HG03378 (cell line): ENCODE data around the gene OR12D2.
"Not testable (repeated sequence)": the region's sequence is repeated elsewhere in the genome, so short reads cannot be mapped to it uniquely, and the experiment has no call there.

Experiments used
- ATAC-seq: cut with Tn5 transposase; IDR thresholded peaks from one replicate; pipeline ENCODE4 v1.9.1; 2021; ENCODE audit warnings: mild to moderate bottlenecking, moderate library complexity; ENCODE audit not compliant: unreplicated experiment

The OR12D2 gene

GRCh38 chr6:29395331-29395730 lies at the start of gene OR12D2:
Gene OR12D2 (plus strand): TSS chr6:29395631. CDS start chr6:29396700, 1,069 bp downstream.
- ATAC-seq = no peak

DNA sequence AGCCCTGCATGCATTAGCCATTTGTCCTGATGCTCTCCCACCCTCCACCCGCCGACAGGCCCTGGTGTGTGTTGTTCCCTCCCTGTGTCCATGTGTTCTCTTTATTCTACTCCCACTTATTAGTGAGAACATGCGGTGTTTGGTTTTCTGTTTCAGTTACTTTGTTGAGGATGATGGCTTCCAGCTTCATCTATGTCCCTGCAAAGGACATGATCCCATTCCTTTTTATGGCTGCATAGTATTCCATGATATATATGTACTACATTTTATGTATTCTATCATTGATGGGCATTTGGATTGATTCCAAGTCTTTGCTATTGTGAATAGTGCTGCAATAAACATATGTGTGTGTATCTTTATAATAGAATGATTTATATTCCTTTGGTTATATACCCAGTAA lies 46.1 kb upstream of the OR12D2 start:
- ATAC-seq = not testable (repeated sequence)

- no peak for ATAC-seq
Observed at GRCh38 chr6:29354980-29355379, 40.5 kb upstream of the OR12D2 start.

DNA sequence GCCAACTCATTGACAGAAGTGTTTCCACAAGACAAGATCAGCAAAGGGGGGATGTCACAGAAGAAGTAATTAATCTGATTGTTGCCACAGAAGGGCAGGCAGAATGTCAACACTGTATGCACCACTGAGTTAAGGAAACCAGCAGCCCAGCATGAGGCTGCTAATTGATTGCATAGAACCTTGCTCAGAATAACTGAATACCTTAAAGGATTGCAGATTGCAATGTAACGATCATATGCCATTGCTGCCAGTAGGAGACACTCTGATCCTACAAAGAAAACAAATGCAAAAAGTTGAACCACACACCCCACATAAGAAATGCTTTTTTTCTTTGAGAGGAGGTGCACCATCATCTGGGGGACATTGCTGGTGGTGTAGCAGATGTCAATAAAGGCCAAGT lies 39.8 kb upstream of the OR12D2 start:
- no peak for ATAC-seq

DNA sequence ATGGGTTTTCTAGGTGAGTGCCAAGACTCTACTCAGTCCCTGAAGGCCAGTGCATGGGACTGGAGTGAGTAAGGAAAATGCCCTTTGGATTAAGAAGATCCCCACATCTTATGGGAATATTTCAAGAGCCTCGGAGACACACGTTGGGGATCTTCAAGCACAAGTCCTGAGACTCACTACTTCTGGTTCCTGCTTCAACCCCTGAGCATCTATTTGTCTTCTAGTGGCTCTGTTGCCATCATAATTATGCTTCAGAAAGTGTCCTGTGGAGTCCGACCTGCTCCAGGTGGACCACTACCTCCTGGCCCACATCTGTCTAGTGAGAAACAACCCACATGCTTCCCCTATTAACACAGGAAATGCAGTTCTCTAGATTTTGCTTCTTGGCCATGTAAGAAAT lies 26.7 kb upstream of the OR12D2 start, which contains the start of gene OR5V1:
Gene OR5V1 (minus strand): TSS at position 101 of the 400 bp plus-strand sequence. CDS start 12,670 bp downstream, outside the sequence.
- ATAC-seq = no peak

DNA sequence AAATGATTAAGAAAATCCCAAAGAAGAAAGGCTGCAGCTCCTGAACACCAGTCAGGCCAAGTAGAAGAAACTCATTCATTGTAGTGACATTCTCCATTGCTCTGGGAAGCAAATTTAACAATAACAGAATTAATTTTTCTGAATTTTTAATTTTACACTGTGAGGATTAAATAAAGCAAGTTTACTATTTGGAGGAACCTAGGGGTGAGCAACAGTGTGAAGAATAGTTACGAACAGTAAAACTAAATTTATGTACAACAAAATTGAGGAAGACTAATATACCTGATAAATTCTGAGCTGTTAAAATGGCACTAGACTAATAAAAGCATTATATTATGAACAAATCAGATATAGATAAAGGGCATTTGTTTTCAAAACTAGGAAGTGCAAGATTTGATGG lies 20.2 kb upstream of the OR12D2 start, which contains the start of gene OR12D3:
Gene OR12D3 (minus strand): TSS at position 101 of the 400 bp plus-strand sequence. CDS start 4 bp downstream, at position 97.
- ATAC-seq = no peak

DNA sequence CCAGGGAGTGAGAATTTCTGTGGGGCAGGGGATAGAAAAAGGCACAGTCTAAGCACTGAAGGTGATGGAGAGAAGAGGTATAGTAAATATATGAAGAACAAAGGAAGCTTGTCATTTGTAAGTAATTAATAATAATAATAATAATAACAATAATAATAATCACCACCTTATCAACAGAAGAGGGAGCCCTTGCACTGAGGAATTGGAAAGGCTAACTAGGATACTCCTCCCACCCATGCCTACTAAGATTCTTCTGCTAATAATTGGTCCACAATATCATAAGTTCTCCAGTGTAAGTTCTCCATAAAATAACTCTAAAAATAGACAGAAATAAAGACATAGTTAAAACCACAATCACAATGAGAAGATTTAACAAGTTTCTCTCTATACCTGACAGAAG lies 19.4 kb upstream of the OR12D2 start:
- ATAC-seq = no peak

- ATAC-seq = no peak
Observed at GRCh38 chr6:29388533-29388932, 6.9 kb upstream of the OR12D2 start.

GRCh38 chr6:29399525-29399924 lies 4.1 kb downstream of the OR12D2 start:
- no peak for ATAC-seq

- ATAC-seq = no peak
Observed at GRCh38 chr6:29403801-29404200, 8.4 kb downstream of the OR12D2 start.

DNA sequence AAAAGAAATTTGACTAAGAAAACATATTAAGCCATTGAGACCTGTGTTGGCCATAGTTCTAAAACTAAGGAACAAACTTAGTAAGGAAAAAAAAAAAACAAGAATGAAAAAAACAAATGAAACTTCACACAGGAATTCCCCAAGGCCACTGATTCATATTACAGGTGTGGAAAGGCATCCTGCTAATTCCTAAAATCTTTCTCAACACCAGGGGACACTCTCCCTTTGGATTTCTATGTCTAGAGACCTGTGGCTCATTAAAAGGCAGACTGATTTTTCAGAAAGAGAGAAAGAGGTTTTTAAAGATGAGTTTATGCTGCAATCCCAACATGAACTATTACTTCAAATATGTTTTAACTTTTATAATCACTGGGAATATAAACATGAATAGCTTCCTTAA lies 19.2 kb downstream of the OR12D2 start, which contains the start of gene OR12D1:
Gene OR12D1 (plus strand): TSS at position 341 of the 400 bp plus-strand sequence.
- no peak for ATAC-seq

DNA sequence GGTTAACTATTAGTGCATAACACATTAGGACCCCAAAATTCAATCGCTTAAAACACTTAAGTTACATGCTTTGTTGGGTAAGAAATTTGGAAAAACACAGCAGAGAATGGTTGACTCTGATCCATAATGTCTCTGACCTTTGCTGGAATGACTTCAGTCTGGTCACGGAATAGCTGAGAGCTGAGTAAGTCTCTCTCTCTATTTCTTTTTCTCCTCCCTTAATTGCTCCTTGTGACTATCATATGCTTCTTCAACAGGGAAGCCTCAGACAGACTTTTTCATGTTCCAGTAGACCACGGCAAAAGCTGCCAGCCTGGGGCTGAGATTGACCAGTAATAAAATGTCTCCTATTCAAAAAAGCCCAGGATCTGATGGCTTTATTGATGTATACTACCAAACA lies 24.1 kb downstream of the OR12D2 start:
- no peak for ATAC-seq

DNA sequence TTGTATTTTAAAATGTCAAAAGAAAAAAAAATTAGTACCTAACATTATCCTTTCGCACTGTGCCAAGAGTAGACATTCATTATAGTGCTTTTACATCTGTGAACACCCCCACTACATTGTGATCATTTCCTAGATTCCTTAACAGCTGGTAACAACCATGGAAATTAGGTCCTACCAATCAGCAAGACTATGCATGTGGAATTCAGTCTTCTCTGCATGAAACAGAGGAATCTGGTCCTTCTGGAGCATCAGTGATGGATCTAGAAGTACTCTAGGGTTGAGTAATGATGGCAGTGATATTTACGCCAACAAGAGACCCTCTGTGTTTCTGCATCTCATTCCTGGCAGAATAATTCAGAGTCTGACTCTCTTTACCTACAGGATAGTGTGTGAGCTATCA lies 28.7 kb downstream of the OR12D2 start:
- ATAC-seq = no peak

DNA sequence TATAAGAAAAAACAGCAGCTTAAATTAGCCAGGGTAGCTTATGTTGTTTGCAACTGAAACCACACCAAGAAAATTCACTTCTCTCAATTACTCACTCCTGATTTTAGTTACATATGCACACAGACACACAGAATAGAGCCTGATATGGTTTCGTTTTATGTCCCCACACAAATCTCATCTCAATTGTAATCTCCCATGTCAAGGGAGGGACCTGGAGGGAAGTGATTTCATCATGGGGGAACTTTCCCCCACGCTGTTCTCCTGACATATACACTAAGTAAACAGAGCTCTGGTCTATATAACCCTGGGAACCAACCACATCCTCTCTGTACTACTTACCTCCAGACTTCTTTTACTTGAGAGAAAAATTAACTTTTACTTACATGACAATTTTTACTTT lies 29.1 kb downstream of the OR12D2 start:
- no peak for ATAC-seq

- no peak for ATAC-seq
Observed at GRCh38 chr6:29425075-29425474, 29.6 kb downstream of the OR12D2 start.

DNA sequence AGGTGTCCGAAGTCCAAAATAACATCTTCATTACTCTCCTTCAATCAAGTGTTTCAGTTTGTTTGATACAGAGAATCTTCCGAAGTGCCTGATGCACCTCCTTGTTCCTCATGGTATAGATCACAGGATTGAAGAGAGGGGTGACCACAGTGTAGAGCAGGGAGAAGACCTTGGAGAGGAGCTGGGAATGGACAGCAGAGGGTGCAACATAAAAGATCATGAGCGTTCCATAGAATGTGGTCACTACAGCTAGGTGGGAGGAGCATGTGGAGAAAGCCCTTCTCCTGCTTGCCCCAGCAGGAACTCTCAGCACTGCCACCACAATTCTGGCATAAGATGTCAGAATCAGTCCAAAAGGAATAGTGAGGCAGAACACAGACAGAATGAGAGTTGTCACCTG lies 31.2 kb downstream of the OR12D2 start:
- no peak for ATAC-seq

GRCh38 chr6:29436730-29437129 lies 41.3 kb downstream of the OR12D2 start:
- not testable (repeated sequence) for ATAC-seq

DNA sequence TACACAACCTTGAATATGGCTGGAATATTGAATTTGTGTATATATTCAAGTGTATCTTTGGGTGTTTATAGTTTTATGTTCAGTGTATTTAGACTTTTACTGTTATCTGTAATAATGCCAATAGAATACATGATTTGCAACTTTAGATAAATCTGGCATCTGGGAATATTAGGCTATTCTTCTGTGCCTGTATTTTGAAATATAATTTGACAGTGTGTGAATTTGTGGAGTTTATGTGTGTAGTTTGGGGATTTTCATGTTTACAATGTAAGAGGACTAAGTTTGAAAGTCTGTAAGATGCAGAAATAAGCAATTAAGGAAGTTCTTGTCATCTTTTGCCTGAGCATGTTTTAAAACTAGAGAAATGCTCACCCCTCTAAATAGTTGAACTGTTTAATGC lies 43.6 kb downstream of the OR12D2 start, which contains the start of gene OR10C1:
Gene OR10C1 (plus strand): TSS at position 301 of the 400 bp plus-strand sequence. CDS start 710 bp downstream, outside the sequence.
- no peak for ATAC-seq

GRCh38 chr6:29442719-29443118 lies 47.3 kb downstream of the OR12D2 start:
- ATAC-seq = no peak

DNA sequence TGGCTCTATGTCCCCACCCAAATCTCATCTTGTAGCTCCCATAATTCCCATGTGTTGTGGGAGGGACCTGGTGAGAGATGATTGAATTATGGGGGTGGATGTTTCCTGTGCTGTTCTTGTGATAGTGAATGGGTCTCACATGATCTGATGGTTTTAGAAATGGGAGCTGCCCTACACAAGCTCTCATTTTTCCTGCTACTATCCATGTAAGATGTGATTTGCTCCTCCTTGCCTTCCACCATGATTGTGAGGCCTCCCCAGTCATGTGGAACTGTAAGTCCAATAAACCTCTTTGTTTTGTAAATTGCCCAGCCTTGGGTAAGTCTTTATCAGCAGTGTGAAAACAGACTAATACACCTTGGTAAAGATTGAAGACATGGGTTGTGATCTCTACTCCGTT lies 48.6 kb downstream of the OR12D2 start:
- not testable (repeated sequence) for ATAC-seq
